HepG2 (cell line): ENCODE data around the gene HIGD1A. TPM values are rescaled to one million over a fixed set of nuclear protein-coding genes. Genes with fewer than 3 reads are reported as not detected.

Experiments
- ATAC-seq: fragments of 200-7000 bp; cut with Tn5 transposase; 3 replicates; pipeline ENCODE4 v1.9.1; 2020; ENCODE audit warnings: mild to moderate bottlenecking, moderate library complexity
- BruUV-seq: library from RNA; stranded (reverse); fragments of 400-500 nt; replicated peaks from 2 replicates; lab custom pipeline; 2021; lab: Mats Ljungman, UMichigan
- CTCF ChIA-PET: fragments of 300-600 bp; formaldehyde crosslinking; extraction: SDS; loops from one replicate; lab custom pipeline; 2021; ENCODE audit warnings: low total read pairs, inconsistent platforms, low intra/inter-chr PET ratio; lab: Yijun Ruan, JAX
- POLR2A ChIA-PET: fragments of 350-600 bp; sonication (Branson Sonifier 250); formaldehyde crosslinking; loops from one replicate; lab custom pipeline; 2020; ENCODE audit warnings: antibody characterized with exemption, inconsistent platforms; lab: Yijun Ruan, JAX
- DNase-seq: peaks from one replicate; pipeline ENCODE4 v3.0.0-alpha.2; 2015; ENCODE audit warnings: low spot score
- FAIRE-seq: peaks from 3 replicates; lab custom pipeline; 2011; peaks lifted over from hg19 to GRCh38; lab: Jason Lieb, UNC
- H2AFZ ChIP-seq: one replicate; pipeline ENCODE4 v1.6.1; 2011; ENCODE audit warnings: low read length, inconsistent platforms
- H3K27ac ChIP-seq: fragments of 300-600 bp; 3 replicates; pipeline ENCODE4 v1.8.0; 2011; ENCODE audit warnings: mixed run types, mild to moderate bottlenecking, mixed read lengths, low read length, inconsistent platforms; ENCODE audit not compliant: insufficient read depth; ENCODE audit errors: extremely low read length
- H3K27me3 ChIP-seq, 2 experiments: fragments of 200-600 bp in 1 of 2; 2 replicates in 1 of 2; 3 replicates in 1 of 2; pipeline versions ENCODE4 v1.6.0 to v1.8.0; 2011; ENCODE audit warnings: low read length in 2 of 2, mild to moderate bottlenecking in 2 of 2, moderate library complexity in 2 of 2, inconsistent platforms in 1 of 2; ENCODE audit not compliant: insufficient read depth in 2 of 2, control insufficient read depth in 1 of 2
- H3K36me3 ChIP-seq, 2 experiments: fragments of 200-600 bp in 1 of 2; replicated peaks in 1 of 2; 2 replicates in 1 of 2; 3 replicates in 1 of 2; pipeline versions ENCODE4 v1.5.1 to v1.8.0; 2011; ENCODE audit warnings: low read length in 2 of 2, inconsistent platforms in 1 of 2; ENCODE audit not compliant: insufficient read depth in 2 of 2, control insufficient read depth in 1 of 2
- H3K4me1 ChIP-seq: 2 replicates; pipeline ENCODE4 v1.5.1; 2012; ENCODE audit warnings: low read length, inconsistent platforms; ENCODE audit not compliant: insufficient read depth
- H3K4me2 ChIP-seq: 2 replicates; pipeline ENCODE4 v1.6.0; 2011; ENCODE audit warnings: low read depth, low read length, inconsistent platforms
- H3K4me3 ChIP-seq, 3 experiments: fragments of 200-600 bp in 1 of 3; sonication (generic), shearing (Covaris generic) in 1 of 3; replicated peaks in 1 of 3; 2 replicates each; pipeline ENCODE4 v1.5.1; 2011 to 2016; ENCODE audit warnings: low read length in 3 of 3, inconsistent platforms in 2 of 3, low read depth in 2 of 3, mild to moderate bottlenecking in 2 of 3, control low read depth in 1 of 3, mixed read lengths in 1 of 3; ENCODE audit not compliant: insufficient read depth in 1 of 3
- H3K79me2 ChIP-seq: one replicate; pipeline ENCODE4 v1.6.1; 2011; ENCODE audit warnings: low read length, inconsistent platforms; ENCODE audit not compliant: insufficient read depth
- H3K9ac ChIP-seq: 2 replicates; pipeline ENCODE4 v1.6.0; 2011; ENCODE audit warnings: mild to moderate bottlenecking, low read depth, low read length, inconsistent platforms; ENCODE audit not compliant: insufficient read depth
- H3K9me3 ChIP-seq: 2 replicates; pipeline ENCODE4 v1.5.1; 2012; ENCODE audit warnings: mild to moderate bottlenecking, low read length
- H4K20me1 ChIP-seq: 2 replicates; pipeline ENCODE4 v1.6.0; 2011; ENCODE audit warnings: inconsistent platforms, mild to moderate bottlenecking, low read length, moderate library complexity; ENCODE audit not compliant: insufficient read depth
- PRPF4 ChIP-seq: fragments of 200-400 bp; formaldehyde crosslinking; IDR thresholded peaks from 2 replicates; pipeline ENCODE4 v1.6.1; 2016; ENCODE audit warnings: low read length, low read depth; ENCODE audit not compliant: poor library complexity, severe bottlenecking
- SATB2 ChIP-seq: sonication (generic); formaldehyde crosslinking; IDR thresholded peaks from 2 replicates; pipeline ENCODE4 v1.5.0; 2020; ENCODE audit warnings: missing genetic modification reagents
- TCF7 ChIP-seq: sonication (generic); IDR thresholded peaks from 2 replicates; pipeline ENCODE4 v1.6.1; 2016; ENCODE audit warnings: antibody characterized with exemption, low read depth
- ZBTB40 ChIP-seq, 2 experiments: fragments of 450-650 bp in 1 of 2; sonication (generic) in 1 of 2; formaldehyde crosslinking in 1 of 2; IDR thresholded peaks; 2 replicates each; pipeline versions ENCODE4 v1.6.1 to v1.8.0; 2016 to 2022; ENCODE audit warnings: antibody characterized with exemption in 1 of 2, mild to moderate bottlenecking in 1 of 2, missing genetic modification reagents in 1 of 2
- ZNF124 ChIP-seq: sonication (generic); formaldehyde crosslinking; IDR thresholded peaks from 2 replicates; pipeline ENCODE4 v1.4.0; 2020; ENCODE audit warnings: missing genetic modification reagents
- ZNF501 ChIP-seq: sonication (generic); formaldehyde crosslinking; IDR thresholded peaks from 2 replicates; pipeline ENCODE4 v1.5.1; 2020; ENCODE audit warnings: mild to moderate bottlenecking, moderate library complexity, missing genetic modification reagents
- WGBS: methylation state at CpG from one replicate; pipeline ENCODE4 v1.1.6; 2017; ENCODE audit warnings: low lambda C conversion rate; 5-methylcytosine and 5-hydroxymethylcytosine counted together
- in situ Hi-C: cut with HindIII; loops from 2 replicates; pipeline ENCODE4 v1.10.0; 2017; ENCODE audit warnings: low pct_unique_long_range_greater_than_20kb; ENCODE audit not compliant: extremely low pct_ligation_motif_present
- intact Hi-C: fragments of 100-400 bp; cut with micrococcal nuclease; formaldehyde crosslinking; loops from one replicate; pipeline ENCODE4 v1.10.0; 2022; ENCODE audit not compliant: unreplicated experiment
- polyA plus RNA-seq, 8 experiments: library from polyadenylated mRNA; depleted of rRNA in 3 of 8; stranded (reverse) in 7 of 8; unstranded in 1 of 8; fragments of >200 nt; fragmentation: Illumina TruSeq in 4 of 8; extraction: Trizol in 4 of 8; gene quantifications; 2 replicates each; pipeline versions ENCODE4 v1.2.1 to v1.2.3, GENCODE V29; 2011 to 2016; ENCODE audit warnings: low read depth in 4 of 8, missing spikeins in 1 of 8, mixed read lengths in 1 of 8; ENCODE audit not compliant: insufficient read depth in 1 of 8
- total RNA-seq, 5 experiments: library from RNA; depleted of rRNA; stranded (reverse); fragments of >200 nt; fragmentation: Illumina TruSeq; extraction: Trizol; gene quantifications; 2 replicates each; pipeline ENCODE4 v1.2.3, GENCODE V29; 2016; ENCODE audit warnings: low read depth in 1 of 5
- TF ChIP-seq, protein P1 (sequence below): sonication (generic); formaldehyde crosslinking; IDR thresholded peaks from 2 replicates; pipeline ENCODE4 v1.4.0; 2020; ENCODE audit warnings: missing genetic modification reagents, borderline replicate concordance

Gene HIGD1A
- total and polyA plus RNA-seq, 2 of the 13 experiments (the other 11 are each of a cell fraction or from before 2014, with no cell fraction given) = 222 to 253 TPM

- Histone ChIP-seq H3K4me3 (no peak overlapping the region; a peak in 1 of 6 replicates), H3K27ac (peak overlapping the region; percentile 93), H3K4me2 (peak overlapping the region; percentile 74), H3K9ac (peak overlapping the region; percentile 62; the same call in 1 of the 2 replicates), H2AFZ (peak overlapping the region; percentile 17), H3K27me3 (no peaks in the 10 kb centered on the region), H4K20me1 (no peaks in the 10 kb centered on the region), H3K79me2 (no peaks in the 10 kb centered on the region), H3K9me3 (no peaks in the 10 kb centered on the region), H3K36me3 (no peaks in the 10 kb centered on the region), H3K4me1 (peaks cover 57% of the 10 kb centered on the region)
- peak; percentile 27 for ATAC-seq
- WGBS = 37% methylated on average over 7 of the region's 7 CpGs
- FAIRE-seq = peak; percentile 55
- ChIA-PET POLR2A (interaction anchor here (0.5 to 3.6 kb wide), 13 partner anchors 9 to 408 kb away, joined by 3 to 19 read pairs (median 4); partner anchors contain the start of genes CYP8B1, HIGD1A and SS18L2), CTCF (interaction anchor here (1.1 to 3.7 kb wide), 6 partner anchors 9 to 601 kb away, joined by 4 to 79 read pairs (median 5); no protein-coding TSS in a partner anchor)
- no TSS peak for BruUV-seq
- in situ Hi-C loops = loop anchor here (25.0 kb wide), 1 partner anchor 593 kb away; no protein-coding TSS in a partner anchor
- intact Hi-C loops = loop anchor here (1.0 to 5.0 kb wide), 4 partner anchors 49 to 583 kb away; partner anchors contain the start of gene ZBTB47
- peak; percentile 78 for DNase-seq
- TF ChIP-seq SATB2 (CRISPR knock-in tag) = no peak
- TF ChIP-seq, protein P1, sequence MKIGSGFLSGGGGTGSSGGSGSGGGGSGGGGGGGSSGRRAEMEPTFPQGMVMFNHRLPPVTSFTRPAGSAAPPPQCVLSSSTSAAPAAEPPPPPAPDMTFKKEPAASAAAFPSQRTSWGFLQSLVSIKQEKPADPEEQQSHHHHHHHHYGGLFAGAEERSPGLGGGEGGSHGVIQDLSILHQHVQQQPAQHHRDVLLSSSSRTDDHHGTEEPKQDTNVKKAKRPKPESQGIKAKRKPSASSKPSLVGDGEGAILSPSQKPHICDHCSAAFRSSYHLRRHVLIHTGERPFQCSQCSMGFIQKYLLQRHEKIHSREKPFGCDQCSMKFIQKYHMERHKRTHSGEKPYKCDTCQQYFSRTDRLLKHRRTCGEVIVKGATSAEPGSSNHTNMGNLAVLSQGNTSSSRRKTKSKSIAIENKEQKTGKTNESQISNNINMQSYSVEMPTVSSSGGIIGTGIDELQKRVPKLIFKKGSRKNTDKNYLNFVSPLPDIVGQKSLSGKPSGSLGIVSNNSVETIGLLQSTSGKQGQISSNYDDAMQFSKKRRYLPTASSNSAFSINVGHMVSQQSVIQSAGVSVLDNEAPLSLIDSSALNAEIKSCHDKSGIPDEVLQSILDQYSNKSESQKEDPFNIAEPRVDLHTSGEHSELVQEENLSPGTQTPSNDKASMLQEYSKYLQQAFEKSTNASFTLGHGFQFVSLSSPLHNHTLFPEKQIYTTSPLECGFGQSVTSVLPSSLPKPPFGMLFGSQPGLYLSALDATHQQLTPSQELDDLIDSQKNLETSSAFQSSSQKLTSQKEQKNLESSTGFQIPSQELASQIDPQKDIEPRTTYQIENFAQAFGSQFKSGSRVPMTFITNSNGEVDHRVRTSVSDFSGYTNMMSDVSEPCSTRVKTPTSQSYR (CRISPR knock-in tag) = peak; percentile 80; the same call in 1 of the 2 replicates
- TF ChIP-seq ZBTB40 (IDR thresholded peaks at IDR 0.05) = no peak
- TF ChIP-seq ZBTB40 (CRISPR knock-in tag; IDR thresholded peaks at IDR 0.05) = no peak
- 0 out of 2 replicates have a peak, but pooled peaks have one; percentile 14 for TF ChIP-seq ZNF501
- no peak for TF ChIP-seq ZNF124 (CRISPR knock-in tag)
- peak; percentile 31 for TF ChIP-seq PRPF4
- no peak for TF ChIP-seq TCF7
Measured at GRCh38 chr3:42830437-42831320, 26.4 kb upstream of the HIGD1A start.
